ENCODE results near the gene ACOT2.
"Not testable (repeated sequence)": the region's sequence is repeated elsewhere in the genome, so short reads cannot be mapped to it uniquely, and the experiment has no call there.

The ACOT2 gene

DNA sequence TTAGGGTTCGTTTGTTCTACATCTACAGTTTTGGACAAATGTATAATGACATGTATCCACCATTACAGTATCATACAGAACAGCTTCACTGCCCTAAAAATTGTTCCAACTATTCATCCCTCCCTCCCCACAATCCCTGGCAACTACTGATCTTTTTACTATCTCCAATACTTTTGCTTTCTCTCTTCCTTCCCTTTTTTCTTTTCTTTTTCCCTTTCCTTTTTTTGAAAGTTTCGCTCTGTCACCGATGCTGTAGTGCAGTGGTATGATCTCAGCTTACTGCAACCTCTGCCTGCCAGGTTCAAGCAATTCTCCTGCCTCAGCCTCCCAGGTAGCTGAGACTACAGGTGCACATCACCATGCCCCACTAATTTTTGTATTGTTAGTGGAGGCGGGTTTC, 20.1 kb downstream of the ACOT2 start:
- Histone ChIP-seq H3K4me3 (ENCODE audit: low read depth in 1 of 5, low read length in 5 of 5) (no peak overlapping the region), H3K9me3 (ENCODE audit: control insufficient read depth in 5 of 5, low read length in 5 of 5) (no peaks in the 10 kb centered on the region), H3K27me3 (ENCODE audit: control insufficient read depth in 5 of 5, insufficient read depth in 4 of 5, low read length in 5 of 5) (no peaks in the 10 kb centered on the region), H3K9ac (ENCODE audit: low read length in 5 of 5) (no peak overlapping the region), H3K4me1 (ENCODE audit: control insufficient read depth in 5 of 5, insufficient read depth in 5 of 5, low read length in 5 of 5) (peaks cover 0 to 25% (median 16%) of the 10 kb centered on the region in 5 donors), H3K36me3 (ENCODE audit: control insufficient read depth in 5 of 5, insufficient read depth in 5 of 5, low read length in 5 of 5) (peaks cover 0 to 2% (median 0%) of the 10 kb centered on the region in 5 donors), H3K27ac (ENCODE audit: low read depth, low read length) (no peak overlapping the region)

DNA sequence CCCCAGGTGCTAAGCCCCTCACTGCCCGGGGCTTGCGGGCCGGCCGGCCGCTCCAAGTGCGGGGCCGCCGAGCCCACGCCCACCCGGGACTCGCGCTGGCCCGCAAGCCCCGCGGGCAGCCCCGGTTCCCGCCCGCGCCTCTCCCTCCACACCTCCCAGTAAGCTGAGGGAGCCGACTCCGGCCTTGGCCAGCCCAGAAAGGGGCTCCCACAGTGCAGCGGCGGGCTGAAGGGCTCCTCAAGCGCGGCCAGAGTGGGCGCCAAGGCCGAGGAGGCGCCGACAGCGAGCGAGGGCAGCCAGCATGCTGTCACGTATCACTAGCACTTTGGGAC, 21.6 kb downstream of the ACOT2 start:
- not testable (repeated sequence) for H3K9me3 ChIP-seq (ENCODE audit: control insufficient read depth in 5 of 5, low read length in 5 of 5); H3K27me3 ChIP-seq (ENCODE audit: control insufficient read depth in 5 of 5, insufficient read depth in 4 of 5, low read length in 5 of 5); H3K9ac ChIP-seq (ENCODE audit: low read length in 5 of 5); H3K27ac ChIP-seq (ENCODE audit: low read depth, low read length); H3K4me3 ChIP-seq (ENCODE audit: low read depth in 1 of 5, low read length in 5 of 5); H3K36me3 ChIP-seq (ENCODE audit: control insufficient read depth in 5 of 5, insufficient read depth in 5 of 5, low read length in 5 of 5)
- peaks cover 0 to 25% (median 16%) of the 10 kb centered on the region in 5 donors for H3K4me1 ChIP-seq (ENCODE audit: control insufficient read depth in 5 of 5, insufficient read depth in 5 of 5, low read length in 5 of 5)

DNA sequence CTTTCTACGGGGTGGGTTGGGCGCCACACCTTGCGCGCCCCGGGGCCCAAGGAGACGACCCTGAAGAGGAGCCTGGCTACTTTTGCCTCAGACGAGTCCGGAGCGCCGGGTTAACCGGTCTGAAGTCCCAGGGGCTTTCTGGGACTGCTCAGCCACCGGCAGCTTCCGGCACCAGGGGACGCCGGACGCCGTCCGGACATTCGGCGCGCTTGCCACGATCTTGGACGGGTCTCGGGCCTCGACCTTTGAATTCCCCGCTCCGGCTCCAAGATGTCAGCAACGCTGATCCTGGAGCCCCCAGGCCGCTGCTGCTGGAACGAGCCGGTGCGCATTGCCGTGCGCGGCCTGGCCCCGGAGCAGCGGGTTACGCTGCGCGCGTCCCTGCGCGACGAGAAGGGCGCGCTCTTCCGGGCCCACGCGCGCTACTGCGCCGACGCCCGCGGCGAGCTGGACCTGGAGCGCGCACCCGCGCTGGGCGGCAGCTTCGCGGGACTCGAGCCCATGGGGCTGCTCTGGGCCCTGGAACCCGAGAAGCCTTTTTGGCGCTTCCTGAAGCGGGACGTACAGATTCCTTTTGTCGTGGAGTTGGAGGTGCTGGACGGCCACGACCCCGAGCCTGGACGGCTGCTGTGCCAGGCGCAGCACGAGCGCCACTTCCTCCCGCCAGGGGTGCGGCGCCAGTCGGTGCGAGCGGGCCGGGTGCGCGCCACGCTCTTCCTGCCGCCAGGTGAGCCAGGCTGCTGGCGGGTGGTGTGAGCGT, 22.9 kb downstream of the ACOT2 start, which contains the start of gene ACOT4:
Gene ACOT4, plus strand, starts transcription at position 184 of the 760 bp plus-strand sequence. Its CDS starts 87 bp downstream, at position 271.
- Histone ChIP-seq H3K9ac (ENCODE audit: low read length in 5 of 5) (peak within 1 kb of the TSS in 2 of 5 donors; percentile 52 to 64), H3K36me3 (ENCODE audit: control insufficient read depth in 5 of 5, insufficient read depth in 5 of 5, low read length in 5 of 5) (peaks cover 0 to 6% (median 5%) of the 10 kb centered on the region in 5 donors), H3K27ac (ENCODE audit: low read depth, low read length) (peak within 1 kb of the TSS; percentile 41), H3K9me3 (ENCODE audit: control insufficient read depth in 5 of 5, low read length in 5 of 5) (no peaks in the 10 kb centered on the region), H3K4me1 (ENCODE audit: control insufficient read depth in 5 of 5, insufficient read depth in 5 of 5, low read length in 5 of 5) (peaks cover 0 to 25% (median 16%) of the 10 kb centered on the region in 5 donors), H3K27me3 (ENCODE audit: control insufficient read depth in 5 of 5, insufficient read depth in 4 of 5, low read length in 5 of 5) (no peaks in the 10 kb centered on the region), H3K4me3 (ENCODE audit: low read depth in 1 of 5, low read length in 5 of 5) (peak within 1 kb of the TSS; percentile 67 to 92 (median 71))

DNA sequence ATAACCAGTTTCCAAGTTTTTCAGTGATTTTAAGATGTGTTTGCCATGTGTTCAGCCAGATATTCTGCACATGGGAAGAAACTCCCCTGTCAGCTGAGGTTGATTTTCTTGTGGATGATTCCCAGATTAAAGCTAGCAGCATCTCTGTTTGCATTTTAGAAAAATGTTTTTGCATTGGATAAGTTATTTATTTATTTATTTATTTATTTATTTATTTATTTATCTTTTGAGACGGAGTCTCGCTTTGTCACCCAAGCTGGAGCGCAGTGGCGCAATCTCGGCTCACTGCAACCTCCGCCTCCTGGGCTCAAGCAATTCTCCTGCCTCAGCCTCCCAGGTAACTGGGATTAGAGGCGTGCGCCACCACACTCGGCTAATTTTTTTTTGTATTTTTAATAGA, 25.5 kb downstream of the ACOT2 start:
- Histone ChIP-seq H3K27me3 (ENCODE audit: control insufficient read depth in 5 of 5, insufficient read depth in 4 of 5, low read length in 5 of 5) (no peaks in the 10 kb centered on the region), H3K36me3 (ENCODE audit: control insufficient read depth in 5 of 5, insufficient read depth in 5 of 5, low read length in 5 of 5) (peaks cover 0 to 6% (median 5%) of the 10 kb centered on the region in 5 donors), H3K4me1 (ENCODE audit: control insufficient read depth in 5 of 5, insufficient read depth in 5 of 5, low read length in 5 of 5) (peaks cover 0 to 31% (median 20%) of the 10 kb centered on the region in 5 donors), H3K9me3 (ENCODE audit: control insufficient read depth in 5 of 5, low read length in 5 of 5) (no peaks in the 10 kb centered on the region), H3K4me3 (ENCODE audit: low read depth in 1 of 5, low read length in 5 of 5) (no peak overlapping the region), H3K9ac (ENCODE audit: low read length in 5 of 5) (no peak overlapping the region), H3K27ac (ENCODE audit: low read depth, low read length) (no peak overlapping the region)

DNA sequence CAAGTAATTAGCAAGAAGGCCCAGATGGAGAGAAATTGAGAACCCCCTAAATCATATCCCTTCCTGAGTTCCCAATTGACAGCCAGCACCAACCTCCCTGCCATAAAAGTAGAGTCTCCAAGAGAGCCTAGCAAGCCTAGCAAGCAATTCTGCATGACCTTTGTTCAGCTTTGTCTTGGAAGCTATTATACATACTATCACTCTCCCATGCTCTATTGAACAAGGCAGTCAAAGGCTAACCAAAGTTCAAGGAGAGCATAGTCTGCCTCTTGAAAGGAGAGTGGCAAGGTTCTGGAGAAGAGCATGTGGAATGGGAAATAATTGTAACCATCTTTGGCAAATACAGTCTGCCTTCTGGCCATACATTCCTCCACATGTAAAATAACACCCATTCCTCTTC, 30.5 kb downstream of the ACOT2 start:
- H3K9me3 ChIP-seq (ENCODE audit: control insufficient read depth in 5 of 5, low read length in 5 of 5): no peaks in the 10 kb centered on the region
- H3K27ac ChIP-seq (ENCODE audit: low read depth, low read length): no peak overlapping the region

DNA sequence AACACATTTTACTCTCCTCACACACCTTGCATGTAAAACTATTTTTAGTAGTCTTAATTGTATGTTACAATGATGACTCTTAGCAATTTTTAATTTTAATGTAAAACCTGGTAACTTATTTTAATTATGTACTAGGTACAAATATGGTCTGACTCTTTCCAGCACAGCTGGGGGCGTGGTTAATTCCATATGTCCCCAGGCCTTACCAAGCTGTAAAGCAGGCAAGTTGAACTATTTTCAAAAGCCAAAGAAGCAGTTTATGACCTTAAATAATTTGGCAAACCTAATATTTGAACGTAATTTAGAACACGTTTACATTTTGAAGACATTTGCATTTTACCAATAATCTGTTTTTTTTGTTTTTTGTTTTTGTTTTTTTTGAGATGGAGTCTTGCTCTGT, 34.0 kb downstream of the ACOT2 start:
- Histone ChIP-seq H3K4me1 (ENCODE audit: control insufficient read depth in 5 of 5, insufficient read depth in 5 of 5, low read length in 5 of 5) (peaks cover 0 to 14% (median 9%) of the 10 kb centered on the region in 5 donors), H3K27me3 (ENCODE audit: control insufficient read depth in 5 of 5, insufficient read depth in 4 of 5, low read length in 5 of 5) (no peaks in the 10 kb centered on the region), H3K9me3 (ENCODE audit: control insufficient read depth in 5 of 5, low read length in 5 of 5) (no peaks in the 10 kb centered on the region), H3K9ac (ENCODE audit: low read length in 5 of 5) (no peak overlapping the region), H3K4me3 (ENCODE audit: low read depth in 1 of 5, low read length in 5 of 5) (no peak overlapping the region), H3K36me3 (ENCODE audit: control insufficient read depth in 5 of 5, insufficient read depth in 5 of 5, low read length in 5 of 5) (no peaks in the 10 kb centered on the region), H3K27ac (ENCODE audit: low read depth, low read length) (no peak overlapping the region)

More for the DNA sequence above, 30.5 kb downstream of the ACOT2 start:
- H3K27me3 ChIP-seq (ENCODE audit: control insufficient read depth in 5 of 5, insufficient read depth in 4 of 5, low read length in 5 of 5): no peaks in the 10 kb centered on the region
- H3K4me3 ChIP-seq (ENCODE audit: low read depth in 1 of 5, low read length in 5 of 5): no peak overlapping the region
- no peak overlapping the region for H3K9ac ChIP-seq (ENCODE audit: low read length in 5 of 5)
- H3K4me1 ChIP-seq (ENCODE audit: control insufficient read depth in 5 of 5, insufficient read depth in 5 of 5, low read length in 5 of 5): peaks cover 0 to 14% (median 9%) of the 10 kb centered on the region in 5 donors
- H3K36me3 ChIP-seq (ENCODE audit: control insufficient read depth in 5 of 5, insufficient read depth in 5 of 5, low read length in 5 of 5): peaks cover 0 to 6% (median 5%) of the 10 kb centered on the region in 5 donors

DNA sequence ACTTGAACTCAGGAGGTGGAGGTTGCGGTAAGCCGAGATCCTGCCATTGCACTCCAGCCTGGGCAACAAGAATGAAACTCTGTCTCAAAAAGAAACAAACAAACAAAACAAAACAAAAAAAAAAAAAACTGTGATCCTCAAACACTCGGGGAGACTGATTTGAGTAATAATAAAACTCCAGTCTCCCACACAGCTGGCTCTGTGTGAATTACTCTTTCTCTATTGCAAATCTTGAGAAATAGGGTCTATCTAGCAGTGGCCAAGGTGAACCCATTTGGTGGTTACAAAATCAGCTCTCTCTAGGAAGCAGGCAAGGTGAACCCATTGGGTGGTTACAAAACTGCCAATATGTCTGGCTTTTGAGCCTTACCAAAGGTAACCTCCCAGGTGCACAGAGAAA, 37.3 kb downstream of the ACOT2 start:
- Histone ChIP-seq H3K27ac (ENCODE audit: low read depth, low read length) (no peak overlapping the region), H3K9me3 (ENCODE audit: control insufficient read depth in 5 of 5, low read length in 5 of 5) (peaks cover 0 to 4% (median 0%) of the 10 kb centered on the region in 5 donors), H3K4me3 (ENCODE audit: low read depth in 1 of 5, low read length in 5 of 5) (no peak overlapping the region), H3K36me3 (ENCODE audit: control insufficient read depth in 5 of 5, insufficient read depth in 5 of 5, low read length in 5 of 5) (no peaks in the 10 kb centered on the region), H3K9ac (ENCODE audit: low read length in 5 of 5) (no peak overlapping the region), H3K4me1 (ENCODE audit: control insufficient read depth in 5 of 5, insufficient read depth in 5 of 5, low read length in 5 of 5) (peaks cover 0 to 6% (median 0%) of the 10 kb centered on the region in 5 donors), H3K27me3 (ENCODE audit: control insufficient read depth in 5 of 5, insufficient read depth in 4 of 5, low read length in 5 of 5) (no peaks in the 10 kb centered on the region)

- no peaks in the 10 kb centered on the region for H3K27me3 ChIP-seq (ENCODE audit: control insufficient read depth in 5 of 5, insufficient read depth in 4 of 5, low read length in 5 of 5)
- peaks cover 0 to 12% (median 6%) of the 10 kb centered on the region in 5 donors for H3K4me1 ChIP-seq (ENCODE audit: control insufficient read depth in 5 of 5, insufficient read depth in 5 of 5, low read length in 5 of 5)
- H3K27ac ChIP-seq (ENCODE audit: low read depth, low read length): no peak overlapping the region
- H3K9me3 ChIP-seq (ENCODE audit: control insufficient read depth in 5 of 5, low read length in 5 of 5): peaks cover 0 to 4% (median 0%) of the 10 kb centered on the region in 5 donors
- H3K36me3 ChIP-seq (ENCODE audit: control insufficient read depth in 5 of 5, insufficient read depth in 5 of 5, low read length in 5 of 5): no peaks in the 10 kb centered on the region
- no peak overlapping the region for H3K4me3 ChIP-seq (ENCODE audit: low read depth in 1 of 5, low read length in 5 of 5)
- H3K9ac ChIP-seq (ENCODE audit: low read length in 5 of 5): no peak overlapping the region
Measured at GRCh38 chr14:73607241-73607640, 38.2 kb downstream of the ACOT2 start.

DNA sequence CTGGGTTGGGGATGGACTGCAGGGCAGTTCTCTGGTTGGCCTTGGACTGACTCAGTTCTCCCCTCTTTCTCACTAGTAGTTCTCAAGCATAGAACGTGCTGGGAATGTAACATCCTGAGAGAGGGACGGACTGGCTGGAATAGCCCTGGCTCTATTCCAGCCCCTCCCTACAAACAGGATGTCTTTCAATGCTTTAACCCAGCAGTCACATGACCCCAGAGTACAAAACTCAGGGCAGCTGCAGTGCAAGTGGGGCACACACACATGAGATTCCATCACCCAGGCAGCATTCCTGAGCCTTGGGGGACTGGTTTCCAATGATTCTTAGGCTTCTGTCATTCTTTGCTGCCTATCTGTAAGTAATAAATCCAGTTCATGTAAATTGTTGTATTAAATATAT, 41.7 kb downstream of the ACOT2 start:
- Histone ChIP-seq H3K27ac (ENCODE audit: low read depth, low read length) (no peak overlapping the region), H3K4me1 (ENCODE audit: control insufficient read depth in 5 of 5, insufficient read depth in 5 of 5, low read length in 5 of 5) (peaks cover 0 to 22% (median 15%) of the 10 kb centered on the region in 5 donors), H3K4me3 (ENCODE audit: low read depth in 1 of 5, low read length in 5 of 5) (no peak overlapping the region), H3K9me3 (ENCODE audit: control insufficient read depth in 5 of 5, low read length in 5 of 5) (peaks cover 0 to 4% (median 0%) of the 10 kb centered on the region in 5 donors), H3K27me3 (ENCODE audit: control insufficient read depth in 5 of 5, insufficient read depth in 4 of 5, low read length in 5 of 5) (no peaks in the 10 kb centered on the region), H3K9ac (ENCODE audit: low read length in 5 of 5) (no peak overlapping the region), H3K36me3 (ENCODE audit: control insufficient read depth in 5 of 5, insufficient read depth in 5 of 5, low read length in 5 of 5) (no peaks in the 10 kb centered on the region)

DNA sequence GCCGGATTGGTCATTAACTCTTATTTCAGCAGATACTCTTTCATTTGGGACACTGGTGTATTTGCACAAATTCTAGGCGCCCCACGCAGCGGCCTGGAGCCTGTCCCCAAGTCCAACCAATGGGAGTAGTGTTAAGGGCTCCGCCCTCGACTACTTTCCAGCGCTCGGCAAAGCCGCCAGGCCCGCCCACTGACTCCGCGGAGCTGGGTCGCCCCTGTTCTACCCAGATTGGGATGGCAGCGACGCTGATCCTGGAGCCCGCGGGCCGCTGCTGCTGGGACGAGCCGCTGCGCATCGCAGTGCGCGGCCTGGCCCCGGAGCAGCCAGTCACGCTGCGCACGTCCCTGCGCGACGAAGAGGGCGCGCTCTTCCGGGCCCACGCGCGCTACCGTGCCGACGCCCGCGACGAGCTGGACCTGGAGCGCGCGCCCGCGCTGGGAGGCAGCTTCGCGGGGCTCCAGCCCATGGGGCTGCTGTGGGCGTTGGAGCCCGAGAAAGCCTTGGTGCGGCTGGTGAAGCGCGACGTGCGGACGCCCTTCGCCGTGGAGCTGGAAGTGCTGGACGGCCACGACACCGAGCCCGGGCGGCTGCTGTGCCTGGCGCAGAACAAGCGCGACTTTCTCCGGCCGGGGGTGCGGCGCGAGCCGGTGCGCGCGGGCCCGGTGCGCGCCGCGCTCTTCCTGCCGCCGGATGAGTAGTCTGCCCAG, 43.5 kb downstream of the ACOT2 start, which contains the start of gene ACOT6:
Gene ACOT6, plus strand, starts transcription at position 179 of the 707 bp plus-strand sequence. Its CDS starts 55 bp downstream, at position 234.
- peak within 1 kb of the TSS in 4 of 5 donors; percentile 16 to 66 (median 40) for H3K9ac ChIP-seq (ENCODE audit: low read length in 5 of 5)
- peak within 1 kb of the TSS; percentile 72 for H3K27ac ChIP-seq (ENCODE audit: low read depth, low read length)

More for the DNA sequence above, 43.5 kb downstream of the ACOT2 start, which contains the start of gene ACOT6:
- peaks cover 0 to 22% (median 15%) of the 10 kb centered on the region in 5 donors for H3K4me1 ChIP-seq (ENCODE audit: control insufficient read depth in 5 of 5, insufficient read depth in 5 of 5, low read length in 5 of 5)
- no peaks in the 10 kb centered on the region for H3K27me3 ChIP-seq (ENCODE audit: control insufficient read depth in 5 of 5, insufficient read depth in 4 of 5, low read length in 5 of 5)
- no peaks in the 10 kb centered on the region for H3K36me3 ChIP-seq (ENCODE audit: control insufficient read depth in 5 of 5, insufficient read depth in 5 of 5, low read length in 5 of 5)
- peaks cover 0 to 4% (median 0%) of the 10 kb centered on the region in 5 donors for H3K9me3 ChIP-seq (ENCODE audit: control insufficient read depth in 5 of 5, low read length in 5 of 5)
- peak within 1 kb of the TSS; percentile 71 to 87 (median 80) for H3K4me3 ChIP-seq (ENCODE audit: low read depth in 1 of 5, low read length in 5 of 5)
